ENCODE measurements around the gene TUSC2.

The TUSC2 gene

GRCh38 chr3:50357481-50357880 lies 29.5 kb upstream of the TUSC2 start:
- peaks cover 46% of the 10 kb centered on the region in 2 experiments for H3K4me1 ChIP-seq (ENCODE audit: control insufficient read depth in 1 of 2, insufficient read depth in 1 of 2, low read depth in 1 of 2, low read length in 1 of 2)
- peaks cover 56% of the 10 kb centered on the region for H3K36me3 ChIP-seq
- no peak for TF ChIP-seq CTCF (IDR thresholded peaks at IDR 0.05)
- H3K27ac ChIP-seq = peak overlapping the region; percentile 43
- H3K4me3 ChIP-seq (ENCODE audit: low read depth in 1 of 2, low read length in 1 of 2) = peak overlapping the region in 1 of 2 experiments; percentile 96
- H3K27me3 ChIP-seq = no peaks in the 10 kb centered on the region
- no peaks in the 10 kb centered on the region for H3K9me3 ChIP-seq

GRCh38 chr3:50356553-50356952 lies 28.5 kb upstream of the TUSC2 start:
- Histone ChIP-seq H3K27me3 (no peaks in the 10 kb centered on the region), H3K9me3 (no peaks in the 10 kb centered on the region), H3K36me3 (peaks cover 62% of the 10 kb centered on the region), H3K4me3 (ENCODE audit: low read depth in 1 of 2, low read length in 1 of 2) (no peak overlapping the region), H3K4me1 (ENCODE audit: control insufficient read depth in 1 of 2, insufficient read depth in 1 of 2, low read depth in 1 of 2, low read length in 1 of 2) (peaks cover 44 to 48% of the 10 kb centered on the region in 2 experiments), H3K27ac (peak overlapping the region; percentile 43)
- no peak for TF ChIP-seq CTCF (IDR thresholded peaks at IDR 0.05)

GRCh38 chr3:50355829-50356552 lies 28.0 kb upstream of the TUSC2 start:
- H3K36me3 ChIP-seq = peaks cover 64% of the 10 kb centered on the region
- no peaks in the 10 kb centered on the region for H3K27me3 ChIP-seq
- no peak overlapping the region for H3K4me3 ChIP-seq (ENCODE audit: low read depth in 1 of 2, low read length in 1 of 2)
- TF ChIP-seq CTCF (IDR thresholded peaks at IDR 0.05) = no peak
- H3K9me3 ChIP-seq = no peaks in the 10 kb centered on the region
- peaks cover 49 to 53% of the 10 kb centered on the region in 2 experiments for H3K4me1 ChIP-seq (ENCODE audit: control insufficient read depth in 1 of 2, insufficient read depth in 1 of 2, low read depth in 1 of 2, low read length in 1 of 2)
- peak overlapping the region; percentile 43 for H3K27ac ChIP-seq

- H3K9me3 ChIP-seq = no peaks in the 10 kb centered on the region
- H3K4me1 ChIP-seq (ENCODE audit: control insufficient read depth in 1 of 2, insufficient read depth in 1 of 2, low read depth in 1 of 2, low read length in 1 of 2) = peaks cover 57 to 58% of the 10 kb centered on the region in 2 experiments
- peaks cover 64% of the 10 kb centered on the region for H3K36me3 ChIP-seq
- H3K4me3 ChIP-seq (ENCODE audit: low read depth in 1 of 2, low read length in 1 of 2) = no peak overlapping the region
- H3K27me3 ChIP-seq = no peaks in the 10 kb centered on the region
- no peak overlapping the region for H3K27ac ChIP-seq
- TF ChIP-seq CTCF (IDR thresholded peaks at IDR 0.05) = no peak
These were observed 26.8 kb upstream of the TUSC2 start for GRCh38 chr3:50354850-50355249.

- Histone ChIP-seq H3K4me1 (ENCODE audit: control insufficient read depth in 1 of 2, insufficient read depth in 1 of 2, low read depth in 1 of 2, low read length in 1 of 2) (peaks cover 58 to 60% of the 10 kb centered on the region in 2 experiments), H3K27ac (no peak overlapping the region), H3K27me3 (no peaks in the 10 kb centered on the region), H3K9me3 (no peaks in the 10 kb centered on the region), H3K36me3 (peaks cover 64% of the 10 kb centered on the region), H3K4me3 (ENCODE audit: low read depth in 1 of 2, low read length in 1 of 2) (no peak overlapping the region)
- no peak for TF ChIP-seq CTCF (IDR thresholded peaks at IDR 0.05)
These were observed 26.3 kb upstream of the TUSC2 start for GRCh38 chr3:50354186-50354764.
